K562 (cell line): Measurements from ENCODE around the gene CRIM1. TPM values are rescaled to one million over a fixed set of nuclear protein-coding genes. Genes with fewer than 3 reads are reported as not detected.

Experiments
- ATAC-seq: fragments of 200-7000 bp; cut with Tn5 transposase; 3 replicates; pipeline ENCODE4 v1.9.1; 2020; ENCODE audit warnings: moderate library complexity
- BruUV-seq: library from RNA; stranded (reverse); fragments of 400-500 nt; replicated peaks from 2 replicates; lab custom pipeline; 2021; lab: Mats Ljungman, UMichigan
- CTCF ChIA-PET: fragments of 300-600 bp; formaldehyde crosslinking; extraction: SDS; loops from one replicate; lab custom pipeline; 2021; ENCODE audit warnings: low intra/inter-chr PET ratio; lab: Yijun Ruan, JAX
- POLR2A ChIA-PET: fragments of 300-600, 350-650 bp; sonication (Branson Sonifier 250); formaldehyde crosslinking; extraction: SDS; loops from one replicate; lab custom pipeline; 2021; ENCODE audit warnings: antibody characterized with exemption, inconsistent platforms; lab: Yijun Ruan, JAX
- DNase-seq, 4 experiments: peaks; one replicate each; pipeline versions ENCODE4 v3.0.0 to v3.0.0-alpha.2; 2011 to 2018; ENCODE audit warnings: low spot score in 3 of 4, mixed read lengths in 3 of 4; ENCODE audit errors: extremely low read depth in 1 of 4
- FAIRE-seq: peaks from 2 replicates; lab custom pipeline; 2011; peaks lifted over from hg19 to GRCh38; lab: Jason Lieb, UNC
- H2AFZ ChIP-seq: 2 replicates; pipeline ENCODE4 v1.6.0; 2011; ENCODE audit warnings: low read depth, low read length, control low read depth, inconsistent platforms
- H3K27ac ChIP-seq: fragments of 200-600 bp; 3 replicates; pipeline ENCODE4 v1.8.0; 2011; ENCODE audit warnings: low read depth, mild to moderate bottlenecking, control low read depth, inconsistent platforms, low read length, moderate library complexity, mixed read lengths; ENCODE audit errors: extremely low read depth
- H3K27me3 ChIP-seq, 2 experiments: fragments of 300-600 bp in 1 of 2; 2 replicates in 1 of 2; 3 replicates in 1 of 2; pipeline versions ENCODE4 v1.6.0 to v1.8.0; 2011; ENCODE audit warnings: inconsistent platforms in 2 of 2, low read length in 2 of 2, mild to moderate bottlenecking in 1 of 2, mixed read lengths in 1 of 2, moderate library complexity in 1 of 2; ENCODE audit not compliant: control insufficient read depth in 2 of 2, insufficient read depth in 2 of 2
- H3K36me3 ChIP-seq: fragments of 300-600 bp; 3 replicates; pipeline ENCODE4 v1.8.0; 2011; ENCODE audit warnings: mild to moderate bottlenecking, low read length, inconsistent platforms; ENCODE audit not compliant: control insufficient read depth, insufficient read depth
- H3K4me1 ChIP-seq, 2 experiments: fragments of 200-600 bp in 1 of 2; replicated peaks in 1 of 2; 2 replicates in 1 of 2; 3 replicates in 1 of 2; pipeline versions ENCODE4 v1.5.1 to v1.8.0; 2011; ENCODE audit warnings: inconsistent platforms in 2 of 2, low read length in 2 of 2, mild to moderate bottlenecking in 1 of 2, mixed read lengths in 1 of 2, moderate library complexity in 1 of 2; ENCODE audit not compliant: control insufficient read depth in 2 of 2, insufficient read depth in 2 of 2
- H3K4me2 ChIP-seq: 2 replicates; pipeline ENCODE4 v1.6.1; 2011; ENCODE audit warnings: low read length, control low read depth, inconsistent platforms, mixed read lengths; ENCODE audit not compliant: insufficient read depth
- H3K4me3 ChIP-seq: fragments of 200-600 bp; sonication (generic), shearing (Covaris generic); 2 replicates; pipeline ENCODE4 v1.5.1; 2016; ENCODE audit warnings: control low read depth, inconsistent platforms
- H3K79me2 ChIP-seq: fragments of 200-600 bp; 3 replicates; pipeline ENCODE4 v1.8.0; 2011; ENCODE audit warnings: low read length, inconsistent platforms; ENCODE audit not compliant: control insufficient read depth, insufficient read depth
- H3K9ac ChIP-seq, 2 experiments: 2 replicates each; pipeline versions ENCODE4 v1.6.0 to v1.6.1; 2011; ENCODE audit warnings: low read depth in 2 of 2, low read length in 2 of 2, control low read depth in 1 of 2, inconsistent platforms in 1 of 2, mild to moderate bottlenecking in 1 of 2, mixed read lengths in 1 of 2; ENCODE audit not compliant: insufficient read depth in 1 of 2
- H3K9me1 ChIP-seq: one replicate; pipeline ENCODE4 v1.6.0; 2011; ENCODE audit warnings: inconsistent platforms, mild to moderate bottlenecking, low read length, moderate library complexity; ENCODE audit not compliant: control insufficient read depth, insufficient read depth
- H3K9me3 ChIP-seq: replicated peaks from 2 replicates; pipeline ENCODE4 v1.5.1; 2011; ENCODE audit warnings: low read depth, low read length, inconsistent platforms; ENCODE audit not compliant: control insufficient read depth, insufficient read depth
- H4K20me1 ChIP-seq: replicated peaks from 2 replicates; pipeline ENCODE4 v1.6.1; 2011; ENCODE audit warnings: low read length, inconsistent platforms, mixed read lengths; ENCODE audit not compliant: control insufficient read depth, insufficient read depth
- EP400 ChIP-seq: fragments of 450-650 bp; IDR thresholded peaks from 2 replicates; pipeline ENCODE4 v1.6.1; 2017; ENCODE audit warnings: antibody characterized with exemption, mild to moderate bottlenecking, moderate library complexity
- FOXP4 ChIP-seq: sonication (generic); formaldehyde crosslinking; IDR thresholded peaks from 2 replicates; pipeline ENCODE4 v1.8.0; 2022; ENCODE audit warnings: mild to moderate bottlenecking, missing genetic modification reagents, borderline replicate concordance
- RFX5 ChIP-seq: IDR thresholded peaks from 2 replicates; pipeline ENCODE4 v1.6.1; 2011; ENCODE audit warnings: low read depth, mild to moderate bottlenecking, improper control_type of control experiment, low read length
- SMC3 ChIP-seq: conservative IDR thresholded peaks from 2 replicates; pipeline ENCODE4 v1.6.1; 2011; ENCODE audit warnings: low read depth, low read length, improper control_type of control experiment; ENCODE audit not compliant: insufficient read depth
- ZNF507 ChIP-seq: conservative IDR thresholded peaks from 2 replicates; pipeline ENCODE4 v1.6.1; 2017; ENCODE audit warnings: missing genetic modification characterization, missing compliant biosample characterization
- WGBS: fragments of 100-300 bp; shearing (Covaris generic); methylation state at CpG from one replicate; pipeline ENCODE4 v1.1.6; 2016; ENCODE audit warnings: low coverage, mixed read lengths; ENCODE audit not compliant: insufficient coverage; ENCODE audit errors: missing lambda C conversion rate; 5-methylcytosine and 5-hydroxymethylcytosine counted together
- in situ Hi-C: fragments of 300-500 bp; cut with MboI; formaldehyde crosslinking; loops from 4 replicates; pipeline ENCODE4 v1.15.0; 2018; ENCODE audit warnings: inconsistent platforms, mixed read lengths
- intact Hi-C: fragments of 100-400 bp; cut with micrococcal nuclease; formaldehyde crosslinking; loops from 2 replicates; pipeline ENCODE4 v1.14.2; 2022
- polyA plus RNA-seq, 8 experiments: library from polyadenylated mRNA; depleted of rRNA in 4 of 8; stranded (reverse) in 5 of 8; unstranded in 3 of 8; fragments of >200 nt; fragmentation: Nextera tagmentation in 2 of 8; fragmentation: Illumina TruSeq in 1 of 8; extraction: Ambion mirVana in 2 of 8; extraction: Trizol in 1 of 8; gene quantifications; 2 replicates each; pipeline versions ENCODE4 v1.2.1 to v1.2.3, GENCODE V29; 2011 to 2014; ENCODE audit warnings: inconsistent platforms in 1 of 8, missing spikeins in 1 of 8
- total RNA-seq, 7 experiments: library from RNA; depleted of rRNA in 6 of 7; stranded (reverse); fragments of >200 nt in 6 of 7; fragmentation: Illumina TruSeq in 2 of 7; extraction: Trizol in 2 of 7; gene quantifications; 2 replicates each; pipeline versions ENCODE4 v1.2.1 to v1.2.3, GENCODE V29; 2011 to 2021; ENCODE audit warnings: low replicate concordance in 1 of 7

The CRIM1 gene
- total and polyA plus RNA-seq, 9 of the 15 experiments (the other 6 are each of a cell fraction or from before 2014, with no cell fraction given): 0.01 to 0.36 (median 0.06) TPM; not detected in 1

GRCh38 chr2:36512705-36513104 is 157.1 kb downstream of the CRIM1 start:
- Histone ChIP-seq H3K36me3 (no peaks in the 10 kb centered on the region), H3K9ac (peak overlapping the region in 1 of 2 experiments; percentile 1; a peak in 1 of 4 replicates), H2AFZ (peak overlapping the region; percentile 16; the same call in 1 of the 2 replicates), H3K4me1 (peaks cover 0 to 15% of the 10 kb centered on the region in 2 experiments; a peak in 3 of 5 replicates), H3K9me1 (no peaks in the 10 kb centered on the region), H3K9me3 (no peaks in the 10 kb centered on the region), H3K79me2 (no peaks in the 10 kb centered on the region), H3K4me2 (no peak overlapping the region), H3K4me3 (no peak overlapping the region), H4K20me1 (0 out of 2 replicates have a peak, but pooled peaks cover 2% of the 10 kb centered on the region), H3K27me3 (peaks cover 0 to 5% of the 10 kb centered on the region in 2 experiments; a peak in 1 of 5 replicates), H3K27ac (no peak overlapping the region)
- CTCF ChIA-PET: interaction anchor here (0.5 kb wide), 1 partner anchor 195 kb away, joined by 4 read pairs; no protein-coding TSS in a partner anchor
- 6% methylated on average over 3 of the region's 3 CpGs for WGBS
- no TSS peak for BruUV-seq
- intact Hi-C loops (no loop called here), in situ Hi-C loops (no loop called here)
- TF ChIP-seq ZNF507 (tag): no peak
- TF ChIP-seq FOXP4 (CRISPR knock-in tag): no peak
- TF ChIP-seq EP400: no peak
- no peak for TF ChIP-seq RFX5
- TF ChIP-seq SMC3: no peak
- peak; percentile 50 for ATAC-seq
- POLR2A ChIA-PET: interaction anchor here (0.8 to 1.5 kb wide), 4 partner anchors 9 to 21 kb away, joined by 3 to 11 read pairs (median 3); no protein-coding TSS in a partner anchor
- no peak for FAIRE-seq
- DNase-seq: peak in 1 of 4 experiments; percentile 6
